CD14-positive monocyte (primary cell): ENCODE data around the gene LRRC25. TPM values are rescaled to one million over a fixed set of nuclear protein-coding genes. Genes with fewer than 3 reads are reported as not detected.

Experiments used
- DNase-seq, 3 donors: peaks; one replicate each; pipeline ENCODE4 v3.0.0-alpha.2; 2011 to 2022
- H2AFZ ChIP-seq: 2 replicates; pipeline ENCODE4 v1.6.0; 2012; ENCODE audit warnings: mild to moderate bottlenecking, low read depth, low read length, inconsistent platforms; ENCODE audit not compliant: insufficient read depth, poor library complexity, severe bottlenecking
- H3K27ac ChIP-seq, 2 donors: 1 replicate in 1 of 2; 2 replicates in 1 of 2; pipeline ENCODE4 v1.5.1; 2012 to 2013; ENCODE audit warnings: low read length in 2 of 2, control low read depth in 1 of 2, inconsistent platforms in 1 of 2, low read depth in 1 of 2, mild to moderate bottlenecking in 1 of 2
- H3K27me3 ChIP-seq, 2 donors: one replicate each; pipeline versions ENCODE4 v1.6.0 to v1.6.1; 2011 to 2013; ENCODE audit warnings: low read length in 2 of 2; ENCODE audit not compliant: control insufficient read depth in 2 of 2, insufficient read depth in 2 of 2
- H3K36me3 ChIP-seq, 2 donors: replicated peaks in 1 of 2; 1 replicate in 1 of 2; 2 replicates in 1 of 2; pipeline versions ENCODE4 v1.5.1 to v1.6.1; 2012 to 2013; ENCODE audit warnings: low read length in 2 of 2, control low read depth in 1 of 2, inconsistent platforms in 1 of 2, mild to moderate bottlenecking in 1 of 2; ENCODE audit not compliant: insufficient read depth in 2 of 2, control insufficient read depth in 1 of 2
- H3K4me1 ChIP-seq, 2 donors: 1 replicate in 1 of 2; 2 replicates in 1 of 2; pipeline versions ENCODE4 v1.5.1 to v1.6.1; 2012 to 2013; ENCODE audit warnings: low read length in 2 of 2, control low read depth in 1 of 2, inconsistent platforms in 1 of 2, mild to moderate bottlenecking in 1 of 2, moderate library complexity in 1 of 2; ENCODE audit not compliant: insufficient read depth in 2 of 2, control insufficient read depth in 1 of 2
- H3K4me2 ChIP-seq: replicated peaks from 2 replicates; pipeline ENCODE3; 2012; ENCODE audit warnings: low read length, moderate library complexity, mild to moderate bottlenecking; ENCODE audit not compliant: poor library complexity, severe bottlenecking; ENCODE audit errors: extremely low read depth
- H3K4me3 ChIP-seq, 3 experiments: fragments of 200-600 bp in 1 of 3; sonication (generic) in 1 of 3; replicated peaks in 1 of 3; 1 replicate in 2 of 3; 2 replicates in 1 of 3; pipeline ENCODE4 v1.5.1; 2011 to 2013; ENCODE audit warnings: low read length in 3 of 3, mild to moderate bottlenecking in 3 of 3, control low read depth in 2 of 3, low read depth in 2 of 3, inconsistent platforms in 1 of 3, moderate library complexity in 1 of 3
- H3K79me2 ChIP-seq: 2 replicates; pipeline ENCODE4 v1.6.0; 2012; ENCODE audit warnings: mild to moderate bottlenecking, control low read depth, inconsistent platforms, low read length, moderate library complexity; ENCODE audit not compliant: insufficient read depth
- H3K9ac ChIP-seq: 2 replicates; pipeline ENCODE4 v1.6.0; 2017; ENCODE audit warnings: low read length, mild to moderate bottlenecking; ENCODE audit not compliant: insufficient read depth, poor library complexity, severe bottlenecking
- H3K9me3 ChIP-seq, 2 donors: replicated peaks in 1 of 2; 1 replicate in 1 of 2; 2 replicates in 1 of 2; pipeline versions ENCODE4 v1.5.1 to v1.6.1; 2012 to 2013; ENCODE audit warnings: low read length in 2 of 2, control low read depth in 1 of 2; ENCODE audit not compliant: control insufficient read depth in 1 of 2, insufficient read depth in 1 of 2
- H4K20me1 ChIP-seq: 2 replicates; pipeline ENCODE4 v1.6.0; 2012; ENCODE audit warnings: mild to moderate bottlenecking, low read length, control low read depth, moderate library complexity; ENCODE audit not compliant: insufficient read depth
- H3K27ac Mint-ChIP-seq, 7 donors: one replicate each; pipeline ENCODE4 v1.8.0; 2020; ENCODE audit warnings: mild to moderate bottlenecking in 7 of 7, mixed read lengths in 7 of 7, moderate library complexity in 6 of 7, inconsistent platforms in 2 of 7
- H3K27me3 Mint-ChIP-seq, 3 donors: one replicate each; pipeline ENCODE4 v1.8.0; 2021 to 2022; ENCODE audit warnings: low read depth in 3 of 3, mild to moderate bottlenecking in 3 of 3, mixed read lengths in 3 of 3, moderate library complexity in 3 of 3, inconsistent platforms in 1 of 3
- H3K36me3 Mint-ChIP-seq, 2 donors: one replicate each; pipeline ENCODE4 v1.8.0; 2020; ENCODE audit warnings: mixed read lengths in 2 of 2, inconsistent platforms in 1 of 2, mild to moderate bottlenecking in 1 of 2
- H3K4me1 Mint-ChIP-seq: one replicate; pipeline ENCODE4 v1.8.0; 2020; ENCODE audit warnings: mild to moderate bottlenecking, mixed read lengths
- H3K4me3 Mint-ChIP-seq, 2 donors: one replicate each; pipeline ENCODE4 v1.8.0; 2020; ENCODE audit warnings: mild to moderate bottlenecking in 2 of 2, mixed read lengths in 2 of 2, moderate library complexity in 1 of 2
- H3K9me3 Mint-ChIP-seq, 7 donors: one replicate each; pipeline ENCODE4 v1.8.0; 2020 to 2022; ENCODE audit warnings: mixed read lengths in 7 of 7, mild to moderate bottlenecking in 6 of 7, moderate library complexity in 6 of 7, inconsistent platforms in 2 of 7
- WGBS: methylation state at CpG from one replicate; pipeline ENCODE4 v1.1.5; 2013; ENCODE audit warnings: missing lambda C conversion rate; ENCODE audit not compliant: insufficient coverage; 5-methylcytosine and 5-hydroxymethylcytosine counted together
- intact Hi-C, 2 donors: fragments of 100-400 bp; cut with micrococcal nuclease; formaldehyde crosslinking; loops; one replicate each; pipeline versions ENCODE4 v1.15.0 to v1.15.1; 2023
- polyA plus RNA-seq, 3 donors: library from polyadenylated mRNA; depleted of rRNA in 1 of 3; unstranded in 2 of 3; stranded (reverse) in 1 of 3; fragments of 300-500 nt in 2 of 3; fragments of >200 nt in 1 of 3; fragmentation: Illumina TruSeq in 2 of 3; gene quantifications; 1 replicate in 2 of 3; 2 replicates in 1 of 3; pipeline ENCODE4 v1.2.3, GENCODE V29; 2012 to 2021
- TF ChIP-seq, protein P1 (sequence below): fragments of 200-600 bp; IDR thresholded peaks from one replicate; pipeline ENCODE4 v1.8.0; 2022; ENCODE audit warnings: antibody characterized with exemption, mild to moderate bottlenecking

LRRC25 gene
- polyA plus RNA-seq, 3 donors = 173 to 581 (median 416) TPM

DNA sequence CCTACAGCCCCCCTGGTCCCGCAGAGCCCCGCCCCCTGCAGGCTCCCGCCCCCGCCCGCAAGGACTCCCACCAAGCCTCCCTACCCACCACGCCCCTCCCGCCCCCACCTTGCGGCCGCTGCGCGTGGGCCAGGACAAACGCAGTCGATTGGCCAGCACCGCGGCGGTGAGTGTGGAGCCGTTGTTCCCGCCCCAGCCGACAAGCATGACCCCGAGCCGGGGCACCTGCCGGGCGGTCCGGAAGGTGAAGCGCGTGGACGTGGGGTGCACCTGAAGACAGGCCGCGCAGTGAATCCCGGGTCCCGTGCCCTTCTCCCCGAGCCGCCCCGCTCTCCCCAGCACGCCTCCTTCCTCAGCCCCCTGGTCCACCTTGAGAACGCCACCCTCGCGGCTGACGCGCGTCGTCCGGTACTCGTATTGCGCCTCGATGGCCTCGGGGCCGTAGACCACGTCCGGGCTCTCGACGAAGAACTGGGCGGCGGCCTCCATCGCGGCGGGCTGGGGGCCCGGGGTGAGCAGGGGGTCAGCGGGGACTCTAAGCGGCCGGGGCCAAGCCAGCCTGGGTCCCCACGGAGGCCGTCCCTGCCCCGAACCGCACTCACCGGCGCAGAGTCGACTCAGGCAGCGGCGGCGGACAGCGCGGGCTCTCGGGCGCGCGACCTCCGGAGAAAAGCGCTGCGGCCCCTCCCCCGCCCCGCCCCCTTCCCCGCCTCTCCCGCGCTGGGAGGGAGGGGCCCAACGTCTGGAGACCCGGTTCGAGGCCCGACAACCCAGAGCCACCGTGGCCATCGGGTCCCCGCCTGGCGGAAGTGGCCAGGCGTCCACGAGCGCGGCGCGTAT is 40.3 kb upstream of the LRRC25 start, which contains the start of gene ISYNA1:
TSS of gene ISYNA1 (minus strand) at position 643 of the 840 bp plus-strand sequence. CDS start at position 489, 154 bp downstream.
- no peak for DNase-seq
- Histone ChIP-seq H3K4me3 (peak within 1 kb of the TSS; percentile 5 to 69 (median 26)), H3K4me2 (peak within 1 kb of the TSS; percentile 78), H3K27me3 (peaks cover 0 to 44% of the 10 kb centered on the region in 2 donors), H3K79me2 (no peaks in the 10 kb centered on the region), H3K27ac (no peak within 1 kb of the TSS), H4K20me1 (peaks cover 78% of the 10 kb centered on the region), H3K4me1 (peaks cover 26 to 39% of the 10 kb centered on the region in 2 donors), H3K9me3 (no peaks in the 10 kb centered on the region), H2AFZ (no peak within 1 kb of the TSS), H3K36me3 (peaks cover under 1 to 2% of the 10 kb centered on the region in 2 donors), H3K9ac (peak within 1 kb of the TSS; percentile 15)
- Mint-ChIP-seq H3K27me3 (peaks cover 24 to 70% (median 47%) of the 10 kb centered on the region in 3 donors), H3K27ac (no peak within 1 kb of the TSS), H3K4me3 (peak within 1 kb of the TSS; percentile 69 to 78), H3K36me3 (peaks cover 7 to 14% of the 10 kb centered on the region in 2 donors), H3K4me1 (peaks cover 32% of the 10 kb centered on the region), H3K9me3 (peaks cover 0 to 8% (median 0%) of the 10 kb centered on the region in 7 donors)
- TF ChIP-seq, protein P1, sequence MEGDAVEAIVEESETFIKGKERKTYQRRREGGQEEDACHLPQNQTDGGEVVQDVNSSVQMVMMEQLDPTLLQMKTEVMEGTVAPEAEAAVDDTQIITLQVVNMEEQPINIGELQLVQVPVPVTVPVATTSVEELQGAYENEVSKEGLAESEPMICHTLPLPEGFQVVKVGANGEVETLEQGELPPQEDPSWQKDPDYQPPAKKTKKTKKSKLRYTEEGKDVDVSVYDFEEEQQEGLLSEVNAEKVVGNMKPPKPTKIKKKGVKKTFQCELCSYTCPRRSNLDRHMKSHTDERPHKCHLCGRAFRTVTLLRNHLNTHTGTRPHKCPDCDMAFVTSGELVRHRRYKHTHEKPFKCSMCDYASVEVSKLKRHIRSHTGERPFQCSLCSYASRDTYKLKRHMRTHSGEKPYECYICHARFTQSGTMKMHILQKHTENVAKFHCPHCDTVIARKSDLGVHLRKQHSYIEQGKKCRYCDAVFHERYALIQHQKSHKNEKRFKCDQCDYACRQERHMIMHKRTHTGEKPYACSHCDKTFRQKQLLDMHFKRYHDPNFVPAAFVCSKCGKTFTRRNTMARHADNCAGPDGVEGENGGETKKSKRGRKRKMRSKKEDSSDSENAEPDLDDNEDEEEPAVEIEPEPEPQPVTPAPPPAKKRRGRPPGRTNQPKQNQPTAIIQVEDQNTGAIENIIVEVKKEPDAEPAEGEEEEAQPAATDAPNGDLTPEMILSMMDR = no peak
- intact Hi-C loops = no loop called here
- WGBS = under 1% methylated on average over 90 of the region's 99 CpGs

DNA sequence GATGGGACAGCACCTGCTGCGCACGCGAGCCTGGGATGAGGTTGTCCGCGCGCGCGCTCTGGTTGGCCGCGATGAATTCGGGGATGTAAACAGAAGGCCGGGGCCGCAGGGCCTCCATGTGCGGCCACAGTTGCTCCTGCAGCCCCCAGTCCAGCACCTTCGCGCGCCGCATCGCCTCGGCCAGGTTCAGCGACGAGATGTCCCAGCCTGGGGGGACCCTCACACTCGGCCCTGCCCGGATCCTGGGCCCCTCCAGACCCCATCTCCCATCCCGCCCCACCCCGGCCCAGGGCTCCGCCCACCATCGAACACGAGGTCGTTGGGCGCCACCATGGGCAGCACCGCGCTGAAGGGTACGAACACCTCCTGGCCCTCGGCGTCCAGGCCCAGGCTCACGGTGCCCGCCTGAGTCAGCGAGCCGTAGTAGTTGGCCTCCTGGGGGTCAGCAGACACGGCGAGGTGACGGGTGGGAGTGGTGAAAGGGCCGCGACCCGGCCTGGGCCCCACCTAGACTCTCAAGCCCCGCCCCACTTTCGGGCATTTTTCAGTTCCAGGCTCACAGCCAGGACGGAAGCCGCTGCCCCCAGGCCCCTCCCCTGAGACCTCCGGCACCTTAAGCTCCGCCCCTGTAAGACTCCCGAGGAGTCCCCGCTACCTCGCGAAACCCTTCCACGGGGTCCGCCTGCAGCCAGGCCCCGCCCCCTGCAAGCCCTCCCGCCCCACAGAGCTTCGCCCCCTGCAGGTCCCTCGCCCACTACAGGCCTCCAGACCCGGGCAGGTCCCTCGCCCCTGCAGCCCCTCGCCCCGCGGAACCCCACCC is 39.5 kb upstream of the LRRC25 start:
- H4K20me1 ChIP-seq = peaks cover 70% of the 10 kb centered on the region
- intact Hi-C loops = no loop called here
- peak in 1 of 3 donors; percentile 41 for DNase-seq
- H3K9me3 Mint-ChIP-seq = peaks cover 0 to 8% (median 0%) of the 10 kb centered on the region in 7 donors
- peak overlapping the region; percentile 69 to 80 for H3K4me3 Mint-ChIP-seq
- H3K36me3 ChIP-seq = peaks cover 0 to 3% of the 10 kb centered on the region in 2 donors
- TF ChIP-seq, protein P1 = no peak
- WGBS = 21% methylated on average over 57 of the region's 67 CpGs
- peaks cover 33% of the 10 kb centered on the region for H3K4me1 Mint-ChIP-seq
- H3K27me3 ChIP-seq = peaks cover 0 to 49% of the 10 kb centered on the region in 2 donors
- H3K4me1 ChIP-seq = peaks cover 28 to 46% of the 10 kb centered on the region in 2 donors
- no peak overlapping the region for H3K9ac ChIP-seq
- H3K9me3 ChIP-seq = no peaks in the 10 kb centered on the region
- peak overlapping the region in 1 of 7 donors; percentile 7 for H3K27ac Mint-ChIP-seq
- peak overlapping the region; percentile 3 to 69 (median 26) for H3K4me3 ChIP-seq
- H3K36me3 Mint-ChIP-seq = peaks cover 2 to 10% of the 10 kb centered on the region in 2 donors
- H3K27ac ChIP-seq = no peak overlapping the region
- H3K4me2 ChIP-seq = peak overlapping the region; percentile 78
- H3K27me3 Mint-ChIP-seq = peaks cover 29 to 77% (median 49%) of the 10 kb centered on the region in 3 donors
- no peaks in the 10 kb centered on the region for H3K79me2 ChIP-seq
- H2AFZ ChIP-seq = no peak overlapping the region
